H1 (cell line): ENCODE data around the gene RPP14. TPM values are rescaled to one million over a fixed set of nuclear protein-coding genes. Genes with fewer than 3 reads are reported as not detected.
A peak's percentile ranks its signal among the peaks of the same experiment; 100 is the strongest.

ENCODE experiments used
- CTCF ChIA-PET: fragments of 300-600 bp; sonication (Branson Sonifier 250); formaldehyde crosslinking; loops from one replicate; lab custom pipeline; 2021; ENCODE audit not compliant: partially characterized antibody; lab: Charles Lee
- POLR2A ChIA-PET: fragments of 300-600 bp; sonication (Branson Sonifier 250); formaldehyde crosslinking; loops from one replicate; lab custom pipeline; 2021; ENCODE audit warnings: inconsistent platforms; ENCODE audit not compliant: partially characterized antibody; lab: Charles Lee
- DNase-seq, 2 experiments: peaks; one replicate each; pipeline versions ENCODE4 v3.0.0 to v3.0.0-alpha.2; 2010 to 2022; ENCODE audit warnings: low spot score in 2 of 2, low read depth in 1 of 2, mixed read lengths in 1 of 2
- FAIRE-seq: peaks from 2 replicates; lab custom pipeline; 2011; peaks lifted over from hg19 to GRCh38; lab: Jason Lieb, UNC
- H2AFZ ChIP-seq: 2 replicates; pipeline ENCODE4 v1.8.1; 2012; ENCODE audit warnings: low read length, inconsistent platforms
- H2AK5ac ChIP-seq: 2 replicates; pipeline ENCODE4 v1.6.1; 2013; ENCODE audit warnings: low read depth, low read length
- H2BK120ac ChIP-seq: replicated peaks from 2 replicates; pipeline ENCODE3; 2013; ENCODE audit warnings: low read depth, low read length, inconsistent platforms
- H2BK12ac ChIP-seq: 2 replicates; pipeline ENCODE4 v1.6.1; 2013; ENCODE audit warnings: low read depth, low read length
- H2BK15ac ChIP-seq: 2 replicates; pipeline ENCODE4 v1.6.1; 2013; ENCODE audit warnings: low read length
- H2BK20ac ChIP-seq: 2 replicates; pipeline ENCODE4 v1.6.1; 2013; ENCODE audit warnings: low read length
- H2BK5ac ChIP-seq: 2 replicates; pipeline ENCODE4 v1.6.1; 2013; ENCODE audit warnings: low read depth, low read length
- H3K14ac ChIP-seq: 2 replicates; pipeline ENCODE4 v1.6.1; 2013; ENCODE audit warnings: inconsistent platforms; ENCODE audit not compliant: insufficient read length
- H3K18ac ChIP-seq: 2 replicates; pipeline ENCODE4 v1.6.1; 2013; ENCODE audit warnings: low read length; ENCODE audit errors: extremely low read depth
- H3K23ac ChIP-seq: 2 replicates; pipeline ENCODE4 v1.6.1; 2013; ENCODE audit warnings: inconsistent platforms; ENCODE audit not compliant: insufficient read length
- H3K23me2 ChIP-seq: 2 replicates; pipeline ENCODE4 v1.6.1; 2013; ENCODE audit warnings: low read depth, low read length
- H3K27ac ChIP-seq: 2 replicates; pipeline ENCODE4 v1.6.1; 2011; ENCODE audit warnings: low read depth, low read length, inconsistent platforms
- H3K27me3 ChIP-seq, 4 experiments: replicated peaks in 1 of 4; 1 replicate in 1 of 4; 2 replicates in 3 of 4; pipeline versions ENCODE4 v1.6.1 to v1.8.1; 2011 to 2013; ENCODE audit warnings: low read length in 3 of 4, mild to moderate bottlenecking in 3 of 4, inconsistent platforms in 2 of 4, mixed read lengths in 2 of 4, moderate library complexity in 1 of 4; ENCODE audit not compliant: control insufficient read depth in 3 of 4, insufficient read depth in 3 of 4; ENCODE audit errors: extremely low read depth in 1 of 4
- H3K36me3 ChIP-seq, 4 experiments: 2 replicates each; pipeline versions ENCODE4 v1.6.1 to v1.8.1; 2011 to 2013; ENCODE audit warnings: mild to moderate bottlenecking in 4 of 4, low read length in 3 of 4, moderate library complexity in 2 of 4, control low read depth in 1 of 4, inconsistent platforms in 1 of 4; ENCODE audit not compliant: insufficient read depth in 4 of 4, control insufficient read depth in 2 of 4
- H3K4ac ChIP-seq: replicated peaks from 2 replicates; pipeline ENCODE3; 2013; ENCODE audit warnings: low read length, low read depth, mixed read lengths, inconsistent platforms; ENCODE audit not compliant: insufficient read length
- H3K4me1 ChIP-seq, 4 experiments: replicated peaks in 1 of 4; 1 replicate in 1 of 4; 2 replicates in 3 of 4; pipeline versions ENCODE4 v1.6.1 to v1.8.1; 2011 to 2013; ENCODE audit warnings: low read length in 3 of 4, inconsistent platforms in 2 of 4, mixed read lengths in 1 of 4; ENCODE audit not compliant: insufficient read depth in 4 of 4, control insufficient read depth in 3 of 4
- H3K4me2 ChIP-seq, 2 experiments: 2 replicates each; pipeline versions ENCODE4 v1.6.1 to v1.8.1; 2011 to 2013; ENCODE audit warnings: low read depth in 2 of 2, low read length in 2 of 2, control low read depth in 1 of 2, inconsistent platforms in 1 of 2, mild to moderate bottlenecking in 1 of 2; ENCODE audit not compliant: insufficient read depth in 1 of 2
- H3K4me3 ChIP-seq, 4 experiments: fragments of 200-600, 300-600 bp in 1 of 4; sonication (generic), shearing (Covaris generic), sonication (Bioruptor Twin) in 1 of 4; 2 replicates each; pipeline versions ENCODE4 v1.5.1 to v1.8.1; 2011 to 2016; ENCODE audit warnings: low read length in 4 of 4, low read depth in 3 of 4, control low read depth in 2 of 4, inconsistent platforms in 2 of 4, mild to moderate bottlenecking in 2 of 4, mixed read lengths in 1 of 4, moderate library complexity in 1 of 4; ENCODE audit not compliant: insufficient read depth in 2 of 4; ENCODE audit errors: extremely low read depth in 1 of 4
- H3K56ac ChIP-seq: replicated peaks from 2 replicates; pipeline ENCODE3; 2013; ENCODE audit warnings: low read depth, mild to moderate bottlenecking, mixed read lengths, low read length, inconsistent platforms; ENCODE audit not compliant: insufficient read length
- H3K79me1 ChIP-seq: 2 replicates; pipeline ENCODE4 v1.6.1; 2013; ENCODE audit warnings: low read depth, low read length, control low read depth
- H3K79me2 ChIP-seq, 2 experiments: 2 replicates each; pipeline versions ENCODE4 v1.6.1 to v1.8.1; 2012 to 2013; ENCODE audit warnings: low read length in 2 of 2, mild to moderate bottlenecking in 2 of 2, inconsistent platforms in 1 of 2; ENCODE audit not compliant: insufficient read depth in 2 of 2, control insufficient read depth in 1 of 2
- H3K9ac ChIP-seq, 4 experiments: replicated peaks in 1 of 4; 1 replicate in 1 of 4; 2 replicates in 3 of 4; pipeline versions ENCODE4 v1.6.1 to v1.8.1; 2011 to 2013; ENCODE audit warnings: low read depth in 3 of 4, low read length in 3 of 4, control low read depth in 2 of 4, mild to moderate bottlenecking in 2 of 4, moderate library complexity in 2 of 4, inconsistent platforms in 1 of 4; ENCODE audit errors: extremely low read depth in 1 of 4
- H3K9me3 ChIP-seq, 2 experiments: 2 replicates each; pipeline versions ENCODE4 v1.6.1 to v1.8.1; 2012 to 2013; ENCODE audit warnings: mild to moderate bottlenecking in 2 of 2, moderate library complexity in 2 of 2, control low read depth in 1 of 2, inconsistent platforms in 1 of 2, low read depth in 1 of 2, low read length in 1 of 2, mixed read lengths in 1 of 2; ENCODE audit not compliant: insufficient read depth in 2 of 2
- H4K20me1 ChIP-seq, 2 experiments: replicated peaks in 1 of 2; 2 replicates each; pipeline versions ENCODE3 to v1.8.1; 2011 to 2013; ENCODE audit warnings: inconsistent platforms in 2 of 2, low read length in 2 of 2, mild to moderate bottlenecking in 1 of 2; ENCODE audit not compliant: insufficient read depth in 2 of 2, control insufficient read depth in 1 of 2
- H4K5ac ChIP-seq: 2 replicates; pipeline ENCODE4 v1.6.1; 2013; ENCODE audit warnings: low read length, low read depth, mixed read lengths, inconsistent platforms; ENCODE audit not compliant: insufficient read length
- H4K8ac ChIP-seq: 2 replicates; pipeline ENCODE4 v1.8.0; 2013; ENCODE audit warnings: mild to moderate bottlenecking, moderate library complexity, low read length, inconsistent platforms; ENCODE audit not compliant: insufficient read depth; ENCODE audit errors: extremely low read depth
- H4K91ac ChIP-seq: replicated peaks from 2 replicates; pipeline ENCODE3; 2013; ENCODE audit warnings: low read length, mixed read lengths, inconsistent platforms; ENCODE audit not compliant: insufficient read length
- GTF2F1 ChIP-seq: IDR thresholded peaks from 2 replicates; pipeline ENCODE4 v1.6.1; 2012; ENCODE audit warnings: low read depth, low read length, improper control_type of control experiment, borderline replicate concordance
- NRF1 ChIP-seq: IDR thresholded peaks from 2 replicates; pipeline ENCODE4 v1.6.1; 2011; ENCODE audit warnings: mild to moderate bottlenecking, low read depth, low read length, improper control_type of control experiment
- PHF8 ChIP-seq: fragments of 200-600 bp; sonication (generic); conservative IDR thresholded peaks from 2 replicates; pipeline ENCODE4 v1.7.1; 2012; ENCODE audit warnings: low read depth, mild to moderate bottlenecking, inconsistent platforms, low read length, moderate library complexity
- POLR2A ChIP-seq, 2 experiments: IDR thresholded peaks; 1 replicate in 1 of 2; 2 replicates in 1 of 2; pipeline ENCODE4 v1.6.1; 2011; ENCODE audit warnings: low read depth in 2 of 2, low read length in 2 of 2, mild to moderate bottlenecking in 2 of 2; ENCODE audit errors: control extremely low read depth in 1 of 2
- POLR2AphosphoS5 ChIP-seq: IDR thresholded peaks from 2 replicates; pipeline ENCODE4 v1.6.1; 2011; ENCODE audit warnings: low read depth, low read length
- RAD21 ChIP-seq, 2 experiments: IDR thresholded peaks in 1 of 2; conservative IDR thresholded peaks in 1 of 2; 2 replicates each; pipeline ENCODE4 v1.6.1; 2011; ENCODE audit warnings: low read depth in 2 of 2, low read length in 2 of 2, improper control_type of control experiment in 1 of 2, inconsistent platforms in 1 of 2, mild to moderate bottlenecking in 1 of 2, moderate library complexity in 1 of 2
- RFX5 ChIP-seq: IDR thresholded peaks from 2 replicates; pipeline ENCODE4 v1.6.1; 2011; ENCODE audit warnings: low read depth, low read length, improper control_type of control experiment, borderline replicate concordance
- SIX5 ChIP-seq: IDR thresholded peaks from 2 replicates; pipeline ENCODE4 v1.6.1; 2011; ENCODE audit warnings: mild to moderate bottlenecking, low read depth, low read length
- SRF ChIP-seq: IDR thresholded peaks from 2 replicates; pipeline ENCODE4 v1.6.1; 2011; ENCODE audit warnings: mild to moderate bottlenecking, low read depth, low read length, moderate library complexity
- WGBS, 2 experiments: shearing (Covaris generic) in 1 of 2; methylation state at CpG; one replicate each; pipeline versions ENCODE4 v1.1.6 to v1.1.7; 2013 to 2015; ENCODE audit warnings: low lambda C conversion rate in 2 of 2, mixed read lengths in 2 of 2, inconsistent platforms in 1 of 2, low coverage in 1 of 2, missing lambda C conversion rate in 1 of 2; ENCODE audit not compliant: insufficient replicate concordance in 2 of 2, insufficient coverage in 1 of 2, insufficient read length in 1 of 2; ENCODE audit errors: extremely low coverage in 1 of 2, missing lambda C conversion rate in 1 of 2; 5-methylcytosine and 5-hydroxymethylcytosine counted together
- polyA plus RNA-seq, 7 experiments: library from polyadenylated mRNA; depleted of rRNA in 3 of 7; stranded (reverse) in 5 of 7; unstranded in 2 of 7; fragments of >200 nt in 5 of 7; fragments of 200-250 nt in 2 of 7; gene quantifications; 1 replicate in 5 of 7; 2 replicates in 1 of 7; 4 replicates in 1 of 7; pipeline versions ENCODE4 v1.2.1 to v1.2.3, GENCODE V29; 2011 to 2013; ENCODE audit warnings: missing spikeins in 2 of 7, mixed read lengths in 2 of 7
- total RNA-seq: library from RNA; stranded (reverse); fragmentation: NEBNext Ultra II Directional; extraction: Animal tissue kit (Norgen Biotek cat#: 25700); gene quantifications from 2 replicates; pipeline ENCODE4 v1.2.1, GENCODE V29; 2021
- TF ChIP-seq, protein P1 (sequence below), 3 experiments: IDR thresholded peaks; 1 replicate in 2 of 3; 2 replicates in 1 of 3; pipeline versions ENCODE4 v1.5.1 to v1.6.1; 2011; ENCODE audit warnings: low read length in 3 of 3, mild to moderate bottlenecking in 3 of 3, inconsistent platforms in 2 of 3, low read depth in 1 of 3, moderate library complexity in 1 of 3; ENCODE audit not compliant: insufficient read depth in 1 of 3; ENCODE audit errors: control extremely low read depth in 1 of 3

RPP14 gene
- total and polyA plus RNA-seq, 2 of the 8 experiments (the other 6 are each of a cell fraction or from before 2014, with no cell fraction given): 11.7 to 23.4 TPM

- H3K9me3 ChIP-seq: no peaks in the 10 kb centered on the region
- H4K20me1 ChIP-seq: peaks cover 8 to 11% of the 10 kb centered on the region in 2 experiments
- no peak overlapping the region for H3K27ac ChIP-seq
- peaks cover 6% of the 10 kb centered on the region for H3K79me1 ChIP-seq
- no peak for DNase-seq
- H4K8ac ChIP-seq: no peak overlapping the region; the same call in 1 of the 2 replicates
- H3K36me3 ChIP-seq: peaks cover 8 to 28% (median 22%) of the 10 kb centered on the region in 4 experiments
- no peak overlapping the region for H3K18ac ChIP-seq
- ChIA-PET POLR2A (interaction anchor here (0.9 to 4.4 kb wide), 12 partner anchors 11 to 200 kb away, joined by 3 to 64 read pairs (median 4); partner anchors contain the start of gene ABHD6), CTCF (interaction anchor here (0.8 to 14.4 kb wide), 34 partner anchors 10 to 300 kb away, joined by 3 to 128 read pairs (median 7); partner anchors contain the start of genes FLNB and PXK)
- H2AK5ac ChIP-seq: no peak overlapping the region
- peaks cover 5% of the 10 kb centered on the region; the same call in 1 of the 2 replicates for H3K23me2 ChIP-seq
- H3K56ac ChIP-seq: no peak overlapping the region
- no peak overlapping the region for H2BK20ac ChIP-seq
- peak overlapping the region; percentile 89 to 94 for H3K4me2 ChIP-seq
- H4K91ac ChIP-seq: no peak overlapping the region
- H2BK15ac ChIP-seq: no peak overlapping the region
- no peaks in the 10 kb centered on the region for H3K27me3 ChIP-seq
- WGBS, 2 experiments: 77% methylated on average over 10 of the region's 10 CpGs; no CpG with 5 or more reads in 1 of the 2 experiments
- H3K4me1 ChIP-seq: no peaks in the 10 kb centered on the region
- FAIRE-seq: no peak
- no peak overlapping the region for H3K14ac ChIP-seq
- H4K5ac ChIP-seq: no peak overlapping the region
- H3K9ac ChIP-seq: peak overlapping the region in 1 of 4 experiments; percentile 95; a peak in 3 of 7 replicates
- H2BK120ac ChIP-seq: no peak overlapping the region
- H2BK5ac ChIP-seq: no peak overlapping the region
- H3K79me2 ChIP-seq: peaks cover 22 to 38% of the 10 kb centered on the region in 2 experiments
- no peak overlapping the region for H3K4ac ChIP-seq
- H3K4me3 ChIP-seq: peak overlapping the region in 3 of 4 experiments; percentile 92 to 95 (median 94); a peak in 6 of 8 replicates
- no peak overlapping the region for H3K23ac ChIP-seq
- no peak overlapping the region for H2AFZ ChIP-seq
- H2BK12ac ChIP-seq: no peak overlapping the region
- TF ChIP-seq NRF1 (no peak), SIX5 (no peak), SRF (no peak), POLR2AphosphoS5 (no peak), RAD21 (IDR thresholded peaks at IDR 0.05 in 1 of 2, conservative IDR thresholded peaks at IDR 0.05 in 1 of 2; ENCODE audit: low read depth in 2 of 2, low read length in 2 of 2) (peak; percentile 39 to 40; a peak in 3 of 4 replicates), RFX5 (no peak), POLR2A (IDR thresholded peaks at IDR 0.05; ENCODE audit: control extremely low read depth in 1 of 2, low read depth in 2 of 2, low read length in 2 of 2) (0 out of 3 replicates have a peak, but pooled peaks of 1 of the 2 experiments have one; percentile 32), PHF8 (no peak), GTF2F1 (no peak)
- TF ChIP-seq, protein P1, sequence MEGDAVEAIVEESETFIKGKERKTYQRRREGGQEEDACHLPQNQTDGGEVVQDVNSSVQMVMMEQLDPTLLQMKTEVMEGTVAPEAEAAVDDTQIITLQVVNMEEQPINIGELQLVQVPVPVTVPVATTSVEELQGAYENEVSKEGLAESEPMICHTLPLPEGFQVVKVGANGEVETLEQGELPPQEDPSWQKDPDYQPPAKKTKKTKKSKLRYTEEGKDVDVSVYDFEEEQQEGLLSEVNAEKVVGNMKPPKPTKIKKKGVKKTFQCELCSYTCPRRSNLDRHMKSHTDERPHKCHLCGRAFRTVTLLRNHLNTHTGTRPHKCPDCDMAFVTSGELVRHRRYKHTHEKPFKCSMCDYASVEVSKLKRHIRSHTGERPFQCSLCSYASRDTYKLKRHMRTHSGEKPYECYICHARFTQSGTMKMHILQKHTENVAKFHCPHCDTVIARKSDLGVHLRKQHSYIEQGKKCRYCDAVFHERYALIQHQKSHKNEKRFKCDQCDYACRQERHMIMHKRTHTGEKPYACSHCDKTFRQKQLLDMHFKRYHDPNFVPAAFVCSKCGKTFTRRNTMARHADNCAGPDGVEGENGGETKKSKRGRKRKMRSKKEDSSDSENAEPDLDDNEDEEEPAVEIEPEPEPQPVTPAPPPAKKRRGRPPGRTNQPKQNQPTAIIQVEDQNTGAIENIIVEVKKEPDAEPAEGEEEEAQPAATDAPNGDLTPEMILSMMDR (IDR thresholded peaks at IDR 0.05; ENCODE audit: control extremely low read depth in 1 of 3, insufficient read depth in 1 of 3, low read depth in 1 of 3, low read length in 3 of 3): peak in 2 of 3 experiments; percentile 19 to 32; a peak in 2 of 4 replicates
Measured at GRCh38 chr3:58307639-58308215, 1.7 kb downstream of the RPP14 start.
